Sciatic nerve (tissue), 2 donors: ENCODE data around the gene MIA2. TPM values are rescaled to one million over a fixed set of nuclear protein-coding genes. Genes with fewer than 3 reads are reported as not detected.
A peak's percentile ranks its signal among the peaks of the same experiment; 100 is the strongest.

Experiments used
- ATAC-seq: fragments of 200-7000 bp; cut with Tn5 transposase; one replicate; pipeline ENCODE4 v1.9.1; 2020; ENCODE audit warnings: mild to moderate bottlenecking, moderate library complexity
- DNase-seq: peaks from one replicate; pipeline ENCODE4 v3.0.0-alpha.2; 2020; ENCODE audit warnings: low spot score
- intact Hi-C: fragments of 100-400 bp; cut with DNase I; formaldehyde crosslinking; loops from one replicate; pipeline ENCODE4 v1.14.2; 2022
- total RNA-seq: library from RNA; stranded (reverse); fragmentation: NEBNext Ultra II Directional; extraction: Animal tissue kit (Norgen Biotek cat#: 25700); gene quantifications from one replicate; pipeline ENCODE4 v1.2.1, GENCODE V29; 2021
- donor health status: DM: no; HTN: no; CAD: no.
- donor health status: DM: no; HTN: no; CAD: no.

Gene MIA2
- total RNA-seq, 1 donor from 2014 or later, result 23.0 TPM

DNA sequence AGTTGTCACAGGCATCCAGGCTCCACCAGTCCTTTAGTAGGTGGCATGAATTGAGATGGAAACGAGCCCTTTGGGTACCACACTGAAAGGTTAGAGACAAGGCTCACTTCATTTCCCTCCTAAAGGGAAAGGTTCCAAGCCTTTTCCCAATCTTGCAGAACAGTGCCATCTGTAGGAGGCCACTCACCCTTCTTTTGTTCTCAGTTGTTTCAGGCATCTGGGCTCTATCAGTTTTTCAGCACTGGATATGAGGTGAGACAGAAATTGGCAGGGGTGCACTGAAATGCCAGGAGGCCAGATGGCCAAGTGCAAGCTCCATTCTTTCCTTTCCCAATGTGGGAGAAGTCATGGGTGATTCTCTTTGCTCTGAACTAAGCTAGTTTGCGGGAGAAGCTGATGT is 183.3 kb downstream of the MIA2 start:
- no peak for ATAC-seq
- intact Hi-C loops, result no loop called here
- DNase-seq, result no peak

DNA sequence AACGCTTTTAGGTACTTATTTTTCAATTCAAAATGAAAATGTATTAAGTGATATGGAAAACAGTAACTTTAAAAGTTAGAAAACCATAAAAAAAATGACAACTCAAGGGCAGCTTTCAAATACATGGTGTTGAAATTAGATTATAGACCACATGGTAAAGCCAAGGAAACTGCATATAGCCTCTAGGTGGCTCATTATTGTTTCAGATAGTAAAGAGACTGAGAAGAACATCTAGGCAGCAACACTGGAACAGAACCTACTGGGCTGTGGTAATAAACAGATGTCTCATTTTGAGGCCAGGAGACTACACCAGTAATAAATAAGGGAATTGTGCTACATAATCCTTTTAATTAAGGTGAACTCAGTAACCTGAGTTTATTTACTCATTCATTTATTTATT is 185.6 kb downstream of the MIA2 start:
- ATAC-seq, result no peak
- no peak for DNase-seq
- intact Hi-C loops, result no loop called here

DNA sequence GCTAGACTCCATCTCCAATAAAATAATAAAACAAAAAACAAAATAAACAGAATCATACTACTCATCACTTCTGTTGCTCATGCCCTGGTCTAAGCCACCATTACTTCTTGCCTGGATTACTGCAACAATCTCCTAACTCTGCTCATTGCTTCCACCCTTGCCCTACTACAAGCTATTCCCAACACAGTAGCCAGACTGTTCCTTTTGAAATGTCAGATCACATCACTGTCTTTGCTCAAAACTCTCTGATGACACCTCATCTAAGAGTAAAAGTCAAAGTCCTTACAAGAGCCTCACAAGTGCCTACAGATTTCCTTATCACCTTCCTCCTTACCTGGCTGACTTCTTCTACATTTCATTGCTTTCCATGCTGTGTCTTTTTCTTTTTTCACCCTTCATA is 188.5 kb downstream of the MIA2 start:
- DNase-seq, result no peak
- intact Hi-C loops, result no loop called here
- no peak for ATAC-seq

DNA sequence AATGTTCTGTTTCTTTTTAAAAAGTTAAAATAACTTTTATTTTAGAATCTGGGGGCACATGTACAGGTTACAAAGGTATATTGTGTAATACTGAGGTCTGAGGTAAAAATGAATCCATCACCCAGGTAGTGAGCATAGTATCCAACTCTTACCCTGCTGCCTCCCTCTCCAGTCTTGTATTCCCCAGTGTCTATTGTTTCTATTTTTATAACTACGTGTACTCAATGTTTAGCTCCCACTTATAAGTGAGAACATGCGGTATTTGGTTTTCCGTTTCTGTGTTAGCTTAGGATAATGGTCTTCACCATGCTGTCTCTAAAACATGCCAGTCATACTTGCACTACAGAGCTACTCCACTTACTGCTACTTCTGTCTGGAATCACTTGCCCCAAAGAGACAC is 190.1 kb downstream of the MIA2 start:
- no peak for ATAC-seq
- intact Hi-C loops, result no loop called here
- no peak for DNase-seq

DNA sequence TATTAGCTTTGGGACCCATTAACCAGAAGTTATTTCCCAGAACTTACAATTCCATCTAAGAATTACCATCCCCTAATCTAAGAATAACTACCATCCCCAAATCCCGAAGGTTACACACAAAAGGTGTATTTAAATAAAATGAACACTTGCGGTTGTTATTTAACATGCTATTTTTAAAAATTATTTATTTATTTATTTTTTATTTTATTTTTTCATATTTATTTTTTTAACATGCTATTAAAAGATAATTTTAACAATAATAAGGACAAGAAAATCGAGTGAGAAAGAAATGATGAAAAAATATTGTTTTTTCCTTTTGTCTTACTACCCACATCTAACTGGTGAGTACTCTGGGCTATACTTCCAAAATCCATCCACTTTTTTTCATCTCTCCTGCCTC is 192.2 kb downstream of the MIA2 start:
- intact Hi-C loops, result no loop called here
- ATAC-seq, result no peak
- no peak for DNase-seq

DNA sequence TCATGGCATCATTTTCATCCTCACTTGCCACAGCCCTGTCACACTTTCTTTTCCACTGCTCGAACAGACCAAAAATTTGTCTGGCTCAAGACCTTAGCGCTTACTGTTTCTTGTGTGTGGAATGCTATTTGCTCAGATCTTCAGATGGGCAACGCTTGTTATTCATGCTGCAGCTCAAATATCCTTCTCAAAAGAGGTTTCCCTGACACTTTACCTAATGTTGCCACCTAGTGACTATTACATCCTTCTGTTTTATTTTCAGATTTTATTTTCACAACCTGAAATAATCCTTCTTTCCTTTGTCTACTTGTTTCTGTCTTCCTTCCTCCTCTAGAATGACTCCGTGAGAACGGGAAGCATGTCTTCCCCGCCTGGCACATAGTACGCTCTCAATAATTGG is 192.9 kb downstream of the MIA2 start:
- DNase-seq, result no peak
- intact Hi-C loops, result no loop called here
- ATAC-seq, result peak; percentile 44

DNA sequence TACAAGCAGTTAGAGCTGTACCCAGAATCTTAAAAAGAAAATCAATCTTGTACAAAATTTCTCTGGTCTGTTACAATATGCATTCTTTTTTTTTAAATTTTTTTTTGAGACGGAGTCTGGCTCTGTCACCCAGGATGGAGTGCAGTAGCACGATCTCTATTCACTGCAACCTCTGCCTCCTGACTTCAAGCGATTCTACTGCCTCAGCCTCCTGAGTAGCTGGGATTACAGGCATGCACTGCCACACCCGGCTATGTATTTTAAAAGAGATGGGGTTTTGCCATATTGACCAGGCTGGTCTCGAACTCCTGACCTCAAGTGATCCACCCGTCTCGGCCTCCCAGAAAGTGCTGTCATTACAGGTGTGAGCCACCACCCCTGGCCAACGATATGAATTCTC is 194.4 kb downstream of the MIA2 start:
- intact Hi-C loops, result no loop called here
- DNase-seq, result no peak
- no peak for ATAC-seq

DNA sequence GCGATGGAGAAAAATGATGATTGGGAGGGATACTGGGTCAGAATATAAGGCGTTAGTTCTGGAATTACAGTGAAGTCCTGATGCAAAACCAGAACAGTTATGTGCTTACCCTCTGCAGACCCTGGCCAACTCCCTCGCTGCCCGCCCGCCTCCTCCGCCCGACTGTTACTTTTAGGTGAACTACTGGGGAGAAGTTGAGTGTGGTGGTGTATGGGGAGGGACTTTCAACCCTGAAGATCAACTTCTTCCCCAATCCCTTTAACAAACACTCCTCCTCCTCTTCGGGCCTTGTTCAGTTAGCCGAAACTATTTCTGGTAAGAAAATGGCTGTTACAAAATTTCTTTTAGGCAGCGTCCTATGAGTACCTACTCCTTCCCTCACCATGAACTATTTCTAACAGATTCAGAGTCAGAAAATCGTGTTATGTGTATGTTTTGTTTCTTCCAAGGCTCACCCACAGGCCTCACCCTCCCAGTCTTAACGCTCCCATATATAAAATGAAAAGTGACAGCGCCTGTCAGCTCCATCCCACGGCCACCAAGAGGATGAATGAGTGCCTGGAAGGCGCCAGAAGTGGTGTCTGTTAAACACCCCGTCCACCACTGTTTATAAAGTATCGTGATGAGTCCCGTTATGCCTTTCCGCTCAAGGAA is 197.2 kb downstream of the MIA2 start:
- intact Hi-C loops, result no loop called here
- no peak for DNase-seq
- ATAC-seq, result no peak

DNA sequence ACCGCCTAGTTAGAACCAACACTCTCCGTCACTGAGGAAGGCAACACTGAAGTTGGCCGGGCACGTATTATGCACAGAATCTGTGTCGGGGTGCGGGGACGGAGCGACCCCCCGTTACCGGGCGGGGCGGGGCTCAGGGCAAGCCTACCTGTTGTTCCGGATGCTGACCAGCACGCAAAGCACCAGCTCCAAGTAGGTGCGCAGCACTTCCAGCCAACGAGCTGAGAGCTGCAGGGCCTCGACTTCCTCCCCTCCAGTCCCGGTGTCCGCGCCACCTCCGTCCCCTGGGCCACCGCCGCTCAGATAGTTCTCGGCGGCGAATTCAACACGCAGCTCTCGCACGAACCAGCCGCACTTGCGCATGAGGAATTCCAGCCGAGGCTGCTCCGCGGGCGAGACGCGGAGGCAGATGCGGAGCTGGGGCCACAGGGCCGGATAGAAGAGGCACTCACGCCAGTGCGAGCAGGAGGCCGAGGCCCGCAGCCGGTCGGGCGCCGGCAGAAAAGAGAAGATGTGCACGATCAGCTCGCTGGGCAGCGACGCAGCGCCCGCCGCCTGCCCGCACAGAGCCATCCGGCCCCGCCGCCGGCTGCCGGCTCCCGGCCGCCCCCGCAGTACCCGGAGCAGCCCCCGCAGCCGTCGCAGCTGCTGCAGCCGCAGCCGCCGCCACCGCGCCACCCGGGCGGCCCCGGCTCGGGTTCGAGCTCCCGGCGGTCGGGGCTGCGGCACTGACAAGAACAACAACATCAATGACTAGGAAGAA is 197.9 kb downstream of the MIA2 start:
- peak; percentile 73 for DNase-seq
- no peak for ATAC-seq
- intact Hi-C loops, result no loop called here

DNA sequence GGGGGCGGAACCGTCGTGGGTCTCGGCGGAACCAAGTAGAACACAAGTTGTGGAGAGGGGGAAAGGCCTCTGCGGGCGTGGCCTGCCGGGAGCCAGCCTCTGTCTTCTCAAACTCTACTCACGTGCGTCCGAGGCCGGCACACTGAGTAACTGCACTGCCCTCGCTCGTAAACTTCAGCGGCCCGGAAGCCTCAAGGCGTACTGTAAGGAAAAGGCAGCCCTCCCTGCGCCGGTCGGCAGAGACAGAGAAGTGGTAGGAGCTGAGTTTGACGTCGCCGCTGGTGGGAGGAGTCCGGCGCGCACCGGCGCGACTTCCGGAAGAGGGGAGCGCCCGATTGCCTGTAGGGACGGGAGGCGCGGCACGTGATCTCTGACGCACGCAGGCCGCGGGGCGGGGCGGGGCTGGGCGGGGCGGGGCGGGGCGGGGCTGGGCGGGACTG is 198.5 kb downstream of the MIA2 start, which contains the start of gene FBXO33:
TSS of gene FBXO33 (minus strand) at position 255 of the 440 bp plus-strand sequence. CDS start 271 bp downstream, outside the sequence.
- ATAC-seq (peak; percentile 98), DNase-seq (peak; percentile 97)
- intact Hi-C loops, result no loop called here

DNA sequence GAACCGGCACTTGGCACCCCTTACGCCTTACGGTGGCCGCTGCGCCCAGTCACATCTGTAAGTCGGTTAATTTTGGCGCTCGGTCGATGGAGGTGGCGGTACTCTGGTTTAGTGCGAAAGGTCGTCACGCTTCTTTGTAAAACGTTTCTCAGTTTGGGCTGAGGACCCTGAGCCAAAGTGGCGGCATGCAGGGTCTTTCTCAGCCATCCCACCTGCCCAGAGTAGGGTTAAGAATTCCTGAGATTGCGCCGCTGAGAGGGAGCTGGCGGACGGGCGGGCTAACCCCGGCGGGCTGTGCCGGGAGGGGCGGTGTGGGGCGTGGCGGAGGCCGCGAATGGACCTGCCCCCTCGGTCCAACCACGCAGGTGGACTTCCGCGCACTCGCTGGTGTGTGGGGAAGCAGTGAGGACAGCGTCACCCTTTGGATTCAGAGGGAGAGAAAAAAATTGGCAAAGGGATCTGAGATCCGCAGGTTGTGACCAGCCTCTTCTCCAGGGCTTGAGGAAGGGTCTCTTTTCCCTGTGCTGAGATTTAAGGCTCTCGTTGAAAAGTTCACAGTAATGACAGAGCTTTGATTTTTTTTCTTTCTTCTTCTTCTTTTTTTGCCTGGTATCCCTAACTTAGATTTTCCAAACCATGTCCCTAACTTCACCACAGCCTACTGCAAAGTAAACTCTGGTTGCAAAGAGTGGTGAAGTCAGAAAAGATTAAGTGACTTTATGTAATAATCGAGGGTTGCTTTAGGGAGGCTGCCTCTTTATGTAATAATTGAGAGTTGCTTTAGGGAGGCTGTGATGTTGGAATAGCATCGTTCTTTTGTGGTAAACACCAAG is 199.1 kb downstream of the MIA2 start:
- intact Hi-C loops, result no loop called here
- DNase-seq (peak; percentile 93), ATAC-seq (peak; percentile 92)

DNA sequence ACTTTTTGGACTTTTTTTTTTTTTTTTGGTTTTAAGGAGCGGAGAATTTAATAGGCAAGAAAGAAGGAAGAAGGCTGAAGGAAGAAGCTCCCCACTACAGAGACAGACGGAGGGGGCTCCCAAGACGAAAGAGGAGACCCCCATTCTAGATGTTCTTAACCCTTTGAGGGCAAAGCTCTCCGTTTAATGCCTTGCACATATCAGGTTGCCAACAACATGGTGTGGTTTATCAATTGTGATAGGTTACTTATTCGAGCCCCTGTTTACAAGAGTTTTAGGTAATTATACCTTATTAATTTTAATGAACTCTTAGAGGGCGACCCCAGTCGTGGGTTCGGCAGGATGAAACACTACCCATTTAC is 199.7 kb downstream of the MIA2 start:
- intact Hi-C loops, result no loop called here
- no peak for DNase-seq
- ATAC-seq, result no peak

DNA sequence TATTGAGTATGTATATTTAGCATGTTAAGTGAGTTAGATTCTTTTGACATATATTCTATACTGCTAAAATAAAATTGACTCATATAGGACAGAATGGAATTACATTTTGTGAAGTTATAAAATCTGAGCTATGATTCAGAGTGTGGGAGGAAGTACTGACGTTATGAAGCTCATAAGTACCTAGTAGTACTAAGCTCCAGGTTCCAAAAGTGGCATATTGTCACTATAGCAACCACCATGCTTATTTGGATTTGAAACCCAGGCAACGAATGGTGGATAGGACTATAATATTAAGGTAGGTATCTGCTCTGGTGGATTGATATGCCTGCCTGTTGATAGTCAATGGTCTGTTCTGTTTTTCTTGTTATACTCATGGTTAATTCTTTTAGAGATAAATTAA is 200.7 kb downstream of the MIA2 start:
- ATAC-seq (no peak), DNase-seq (no peak)
- intact Hi-C loops, result no loop called here

DNA sequence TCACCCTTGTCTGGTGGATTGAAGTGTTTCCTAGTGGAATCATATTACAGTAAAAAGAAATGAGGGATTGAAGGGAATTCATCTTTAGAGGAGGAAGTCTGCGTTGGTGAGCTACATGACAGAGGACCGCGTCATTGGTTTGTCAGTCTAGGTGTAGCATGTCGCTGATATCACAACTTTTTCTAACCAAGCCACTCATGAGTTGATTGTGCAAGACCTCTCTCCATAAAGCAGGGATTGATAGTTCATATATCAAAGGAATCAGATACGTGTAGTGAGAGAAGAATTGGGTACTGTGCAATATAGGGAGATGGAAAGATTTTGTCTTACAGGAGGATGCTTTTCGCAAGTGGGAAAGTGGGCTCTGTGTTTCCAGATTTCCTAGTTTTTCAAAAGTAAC is 201.5 kb downstream of the MIA2 start:
- ATAC-seq, result no peak
- intact Hi-C loops, result no loop called here
- no peak for DNase-seq

Other genes with a start within 250 kb of the MIA2 start
- 99.7 TPM for gene SEC23A, start 130.7 kb upstream of the MIA2 start, total RNA-seq
- 13.7 TPM for gene GEMIN2, start 119.6 kb upstream of the MIA2 start, total RNA-seq
- 28.6 TPM for gene TRAPPC6B, start 63.6 kb upstream of the MIA2 start, total RNA-seq
- 71.9 TPM for gene PNN, start 58.7 kb upstream of the MIA2 start, total RNA-seq
- 12.0 TPM for gene FBXO33, start 198.5 kb downstream of the MIA2 start, total RNA-seq